D721Med (cell line): Measurements from ENCODE around the gene FNBP1L.
A peak's percentile ranks its signal among the peaks of the same experiment; 100 is the strongest.

Experiments
- DNase-seq: peaks from one replicate; pipeline ENCODE4 v3.0.0; 2011; ENCODE audit warnings: low spot score; ENCODE audit not compliant: insufficient read length
- FAIRE-seq: peaks from 2 replicates; lab custom pipeline; 2011; peaks lifted over from hg19 to GRCh38; lab: Jason Lieb, UNC
- TF ChIP-seq, protein P1 (sequence below): IDR thresholded peaks from 2 replicates; pipeline ENCODE4 v1.5.1; 2012; ENCODE audit warnings: mild to moderate bottlenecking, control low read depth; ENCODE audit not compliant: insufficient read depth; ENCODE audit errors: missing control alignments

The FNBP1L gene

DNA sequence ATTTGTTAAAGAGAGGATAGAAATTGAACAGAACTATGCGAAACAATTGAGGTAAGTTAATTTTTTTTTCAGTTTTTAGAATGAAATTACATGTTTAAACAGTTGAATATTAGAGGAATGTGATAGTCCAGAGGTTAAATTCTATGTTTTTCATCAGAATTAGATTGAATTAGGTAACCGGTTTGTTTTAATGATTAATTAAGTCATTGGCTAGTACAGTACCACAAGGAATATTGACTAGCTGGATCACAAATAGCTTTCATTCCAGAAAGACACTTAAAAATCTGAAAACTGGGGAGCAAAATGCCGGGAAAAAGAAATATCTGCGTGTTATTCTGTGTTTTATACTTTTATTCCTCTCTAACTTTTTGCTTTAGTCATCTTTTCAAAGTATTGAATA is 51.6 kb downstream of the FNBP1L start:
- FAIRE-seq = no peak

GRCh38 chr1:93500275-93500674 is 52.4 kb downstream of the FNBP1L start:
- TF ChIP-seq, protein P1, sequence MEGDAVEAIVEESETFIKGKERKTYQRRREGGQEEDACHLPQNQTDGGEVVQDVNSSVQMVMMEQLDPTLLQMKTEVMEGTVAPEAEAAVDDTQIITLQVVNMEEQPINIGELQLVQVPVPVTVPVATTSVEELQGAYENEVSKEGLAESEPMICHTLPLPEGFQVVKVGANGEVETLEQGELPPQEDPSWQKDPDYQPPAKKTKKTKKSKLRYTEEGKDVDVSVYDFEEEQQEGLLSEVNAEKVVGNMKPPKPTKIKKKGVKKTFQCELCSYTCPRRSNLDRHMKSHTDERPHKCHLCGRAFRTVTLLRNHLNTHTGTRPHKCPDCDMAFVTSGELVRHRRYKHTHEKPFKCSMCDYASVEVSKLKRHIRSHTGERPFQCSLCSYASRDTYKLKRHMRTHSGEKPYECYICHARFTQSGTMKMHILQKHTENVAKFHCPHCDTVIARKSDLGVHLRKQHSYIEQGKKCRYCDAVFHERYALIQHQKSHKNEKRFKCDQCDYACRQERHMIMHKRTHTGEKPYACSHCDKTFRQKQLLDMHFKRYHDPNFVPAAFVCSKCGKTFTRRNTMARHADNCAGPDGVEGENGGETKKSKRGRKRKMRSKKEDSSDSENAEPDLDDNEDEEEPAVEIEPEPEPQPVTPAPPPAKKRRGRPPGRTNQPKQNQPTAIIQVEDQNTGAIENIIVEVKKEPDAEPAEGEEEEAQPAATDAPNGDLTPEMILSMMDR = no peak
- DNase-seq (no peak), FAIRE-seq (no peak)

More for the DNA sequence above, 51.6 kb downstream of the FNBP1L start:
- TF ChIP-seq, protein P1 = no peak
- no peak for DNase-seq

DNA sequence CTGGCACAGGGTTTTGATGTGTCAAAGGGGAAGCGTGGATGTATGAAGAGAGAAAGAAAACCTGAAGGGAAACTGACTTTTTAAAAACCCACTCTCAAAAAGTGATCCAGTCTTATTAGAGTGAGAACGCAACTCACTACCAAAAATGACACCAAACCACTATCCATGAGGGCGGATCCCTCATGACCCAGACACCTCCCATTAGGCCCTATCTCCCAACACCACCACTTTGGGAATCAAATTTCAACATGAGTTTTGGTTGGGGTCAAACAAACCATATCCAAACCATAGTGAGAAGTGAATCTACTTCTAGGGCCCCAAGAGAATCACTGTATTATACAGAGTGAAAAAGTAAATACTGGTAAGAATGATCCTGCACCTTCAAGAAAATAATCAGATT is 53.5 kb downstream of the FNBP1L start:
- DNase-seq = no peak
- FAIRE-seq = no peak
- TF ChIP-seq, protein P1 = no peak

DNA sequence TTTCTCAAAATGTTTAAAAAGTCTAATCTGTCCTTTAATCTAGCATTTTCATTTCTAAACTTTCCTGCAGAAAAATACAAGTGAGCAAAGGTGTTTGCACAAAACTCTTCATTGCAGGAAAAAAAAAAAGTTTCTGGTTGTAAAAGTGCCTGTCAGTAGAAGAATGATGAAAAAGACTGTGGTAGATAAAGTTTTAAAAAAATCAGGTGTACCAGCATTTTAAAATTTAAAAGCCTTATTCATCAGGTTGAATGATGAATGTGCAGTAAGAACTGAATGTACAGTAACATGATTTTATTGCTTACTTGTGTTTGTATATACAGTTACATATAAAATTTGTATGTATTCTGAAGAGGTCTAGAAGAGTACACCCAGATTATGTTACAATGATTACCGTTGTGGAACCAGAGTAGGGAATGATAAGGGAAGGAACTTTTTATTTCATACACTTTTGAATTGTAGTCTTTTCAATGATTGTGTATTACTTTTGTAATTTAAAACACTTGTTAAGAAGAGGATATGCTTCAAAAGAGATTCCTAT is 54.0 kb downstream of the FNBP1L start:
- no peak for DNase-seq
- TF ChIP-seq, protein P1 = no peak
- no peak for FAIRE-seq

DNA sequence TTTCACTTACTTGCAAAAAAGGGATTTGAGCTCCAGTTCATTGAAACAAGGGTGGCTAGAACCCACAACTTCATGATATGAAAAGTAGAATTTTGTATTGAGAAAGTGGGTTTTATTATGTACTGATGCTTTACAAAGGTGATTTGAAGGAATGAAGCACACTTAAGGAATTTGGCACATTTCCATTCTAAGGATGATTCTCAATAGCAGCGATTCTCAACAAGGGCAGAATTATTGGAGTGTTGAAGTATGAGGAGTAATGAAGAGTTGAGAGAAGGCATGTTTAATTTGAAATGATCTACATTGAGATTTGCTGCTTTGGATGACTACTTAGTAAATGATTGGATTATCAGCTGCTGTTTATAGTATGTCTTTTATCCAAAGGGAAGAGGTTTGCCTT is 54.7 kb downstream of the FNBP1L start:
- no peak for DNase-seq
- peak; percentile 53 for FAIRE-seq
- TF ChIP-seq, protein P1 = no peak

DNA sequence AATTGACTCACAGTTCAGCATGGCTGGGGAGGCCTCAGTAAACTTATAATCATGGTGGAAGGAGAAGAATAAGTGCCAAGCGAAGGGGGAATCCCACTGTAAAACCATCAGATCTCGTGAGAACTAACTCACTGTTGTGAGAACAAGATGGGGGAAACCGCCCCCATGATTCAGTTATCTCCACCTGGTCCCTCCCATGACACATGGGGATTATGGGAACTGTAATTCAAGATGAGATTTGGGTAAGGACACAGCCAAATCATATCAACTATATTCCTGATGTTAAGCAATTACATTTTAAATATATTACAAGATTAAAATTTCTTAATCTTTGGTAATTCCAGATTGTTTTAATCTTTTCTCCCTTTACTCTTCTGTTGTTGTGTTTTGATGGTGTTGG is 55.2 kb downstream of the FNBP1L start:
- TF ChIP-seq, protein P1 = no peak
- FAIRE-seq (no peak), DNase-seq (no peak)

GRCh38 chr1:93503816-93504215 is 55.9 kb downstream of the FNBP1L start:
- DNase-seq (no peak), FAIRE-seq (no peak)
- TF ChIP-seq, protein P1 = no peak
